A549 (cell line): ENCODE data around the gene ARL6IP5.

ENCODE experiments used
- BHLHE40 ChIP-seq: IDR thresholded peaks from 2 replicates; pipeline ENCODE4 v1.6.1; 2012; ENCODE audit warnings: low read depth, low read length, inconsistent platforms
- CEBPB ChIP-seq, 2 experiments: fragments of >200 bp in 1 of 2; sonication (Bioruptor Twin) in 1 of 2; formaldehyde crosslinking in 1 of 2; IDR thresholded peaks; 2 replicates each; pipeline ENCODE4 v1.6.1; 2012 to 2016
- HOXB5 ChIP-seq: fragments of 250-450 bp; sonication (Bioruptor Pico); IDR thresholded peaks from 2 replicates; pipeline ENCODE4 v1.5.0; 2020; ENCODE audit warnings: mild to moderate bottlenecking, moderate library complexity
- JUNB ChIP-seq: fragments of >200 bp; sonication (Bioruptor Twin); formaldehyde crosslinking; IDR thresholded peaks from 2 replicates; pipeline ENCODE4 v1.6.1; 2016
- KDM1A ChIP-seq: fragments of 200-600 bp; sonication (generic); IDR thresholded peaks from 2 replicates; pipeline ENCODE4 v1.6.1; 2016; ENCODE audit warnings: low read depth, mild to moderate bottlenecking
- NR3C1 ChIP-seq: fragments of >200 bp; sonication (Bioruptor Twin); formaldehyde crosslinking; IDR thresholded peaks from 3 replicates; pipeline ENCODE4 v1.6.1; 2017
- POLR2A ChIP-seq: IDR thresholded peaks from 2 replicates; pipeline ENCODE4 v1.6.1; 2012; ENCODE audit warnings: mild to moderate bottlenecking, low read length
- RAD21 ChIP-seq, 2 experiments: fragments of >200 bp in 1 of 2; sonication (Bioruptor Twin) in 1 of 2; formaldehyde crosslinking in 1 of 2; IDR thresholded peaks in 1 of 2; conservative IDR thresholded peaks in 1 of 2; 2 replicates in 1 of 2; 3 replicates in 1 of 2; pipeline ENCODE4 v1.6.1; 2012 to 2018; ENCODE audit warnings: inconsistent platforms in 1 of 2
- RARB ChIP-seq: fragments of 250-450 bp; sonication (Bioruptor Pico); IDR thresholded peaks from 2 replicates; pipeline ENCODE4 v1.8.0; 2021; ENCODE audit warnings: mild to moderate bottlenecking, moderate library complexity
- REST ChIP-seq: fragments of 200-600 bp; sonication (generic); IDR thresholded peaks from 2 replicates; pipeline ENCODE4 v1.6.1; 2016; ENCODE audit warnings: antibody characterized with exemption, mild to moderate bottlenecking, moderate library complexity
- TFCP2L1 ChIP-seq: fragments of 250-450 bp; sonication (Bioruptor Pico); IDR thresholded peaks from 2 replicates; pipeline ENCODE4 v1.5.0; 2021; ENCODE audit warnings: mild to moderate bottlenecking
- ZFP36 ChIP-seq: fragments of 450-650 bp; IDR thresholded peaks from 2 replicates; pipeline ENCODE4 v1.6.1; 2014; ENCODE audit warnings: borderline replicate concordance; ENCODE audit not compliant: partially characterized antibody
- TF ChIP-seq, protein P1 (sequence below): fragments of >200 bp; sonication (Bioruptor Twin); formaldehyde crosslinking; IDR thresholded peaks from 3 replicates; pipeline ENCODE4 v1.5.1; 2016

- TF ChIP-seq, protein P1, sequence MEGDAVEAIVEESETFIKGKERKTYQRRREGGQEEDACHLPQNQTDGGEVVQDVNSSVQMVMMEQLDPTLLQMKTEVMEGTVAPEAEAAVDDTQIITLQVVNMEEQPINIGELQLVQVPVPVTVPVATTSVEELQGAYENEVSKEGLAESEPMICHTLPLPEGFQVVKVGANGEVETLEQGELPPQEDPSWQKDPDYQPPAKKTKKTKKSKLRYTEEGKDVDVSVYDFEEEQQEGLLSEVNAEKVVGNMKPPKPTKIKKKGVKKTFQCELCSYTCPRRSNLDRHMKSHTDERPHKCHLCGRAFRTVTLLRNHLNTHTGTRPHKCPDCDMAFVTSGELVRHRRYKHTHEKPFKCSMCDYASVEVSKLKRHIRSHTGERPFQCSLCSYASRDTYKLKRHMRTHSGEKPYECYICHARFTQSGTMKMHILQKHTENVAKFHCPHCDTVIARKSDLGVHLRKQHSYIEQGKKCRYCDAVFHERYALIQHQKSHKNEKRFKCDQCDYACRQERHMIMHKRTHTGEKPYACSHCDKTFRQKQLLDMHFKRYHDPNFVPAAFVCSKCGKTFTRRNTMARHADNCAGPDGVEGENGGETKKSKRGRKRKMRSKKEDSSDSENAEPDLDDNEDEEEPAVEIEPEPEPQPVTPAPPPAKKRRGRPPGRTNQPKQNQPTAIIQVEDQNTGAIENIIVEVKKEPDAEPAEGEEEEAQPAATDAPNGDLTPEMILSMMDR: no peak
- TF ChIP-seq TFCP2L1: no peak
- no peak for TF ChIP-seq RARB (CRISPR knock-in tag)
- TF ChIP-seq POLR2A: no peak
- TF ChIP-seq BHLHE40: no peak
- no peak for TF ChIP-seq NR3C1
- TF ChIP-seq KDM1A: no peak
- no peak for TF ChIP-seq RAD21 (conservative IDR thresholded peaks at IDR 0.05 in 1 of 2, IDR thresholded peaks at IDR 0.05 in 1 of 2)
- TF ChIP-seq REST: no peak
- TF ChIP-seq HOXB5 (CRISPR knock-in tag): no peak
- TF ChIP-seq JUNB: no peak
- TF ChIP-seq CEBPB (IDR thresholded peaks at IDR 0.05): no peak
- TF ChIP-seq ZFP36: no peak
These were observed 31.4 kb downstream of the ARL6IP5 start for GRCh38 chr3:69116162-69116561.
